Measurements from ENCODE around the gene SEMA5A.

SEMA5A gene

DNA sequence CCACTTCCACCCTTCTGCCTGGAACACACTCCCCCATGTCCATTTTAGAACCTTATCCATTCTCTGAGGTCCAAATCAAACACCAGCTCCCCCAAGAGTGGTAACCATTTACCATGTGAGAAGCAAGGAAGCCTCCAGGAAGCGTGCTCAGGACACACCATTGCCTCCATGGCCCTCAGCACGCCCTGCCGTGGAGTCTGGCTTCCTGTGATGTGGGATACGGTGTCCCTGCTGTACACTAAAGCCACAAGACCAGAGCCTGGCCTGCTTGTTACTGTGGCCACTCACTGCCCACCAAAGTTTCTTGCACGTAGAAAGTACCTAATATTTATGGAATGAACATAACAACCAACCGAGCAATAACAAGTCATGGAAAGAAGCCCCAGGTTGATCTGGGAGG lies 151.7 kb downstream of the SEMA5A start:
- FAIRE-seq (no peak), DNase-seq (ENCODE audit: insufficient read length, low spot score) (no peak)
- TF ChIP-seq, protein P1, sequence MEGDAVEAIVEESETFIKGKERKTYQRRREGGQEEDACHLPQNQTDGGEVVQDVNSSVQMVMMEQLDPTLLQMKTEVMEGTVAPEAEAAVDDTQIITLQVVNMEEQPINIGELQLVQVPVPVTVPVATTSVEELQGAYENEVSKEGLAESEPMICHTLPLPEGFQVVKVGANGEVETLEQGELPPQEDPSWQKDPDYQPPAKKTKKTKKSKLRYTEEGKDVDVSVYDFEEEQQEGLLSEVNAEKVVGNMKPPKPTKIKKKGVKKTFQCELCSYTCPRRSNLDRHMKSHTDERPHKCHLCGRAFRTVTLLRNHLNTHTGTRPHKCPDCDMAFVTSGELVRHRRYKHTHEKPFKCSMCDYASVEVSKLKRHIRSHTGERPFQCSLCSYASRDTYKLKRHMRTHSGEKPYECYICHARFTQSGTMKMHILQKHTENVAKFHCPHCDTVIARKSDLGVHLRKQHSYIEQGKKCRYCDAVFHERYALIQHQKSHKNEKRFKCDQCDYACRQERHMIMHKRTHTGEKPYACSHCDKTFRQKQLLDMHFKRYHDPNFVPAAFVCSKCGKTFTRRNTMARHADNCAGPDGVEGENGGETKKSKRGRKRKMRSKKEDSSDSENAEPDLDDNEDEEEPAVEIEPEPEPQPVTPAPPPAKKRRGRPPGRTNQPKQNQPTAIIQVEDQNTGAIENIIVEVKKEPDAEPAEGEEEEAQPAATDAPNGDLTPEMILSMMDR (IDR thresholded peaks at IDR 0.05; ENCODE audit: insufficient read depth, missing control alignments): no peak

DNA sequence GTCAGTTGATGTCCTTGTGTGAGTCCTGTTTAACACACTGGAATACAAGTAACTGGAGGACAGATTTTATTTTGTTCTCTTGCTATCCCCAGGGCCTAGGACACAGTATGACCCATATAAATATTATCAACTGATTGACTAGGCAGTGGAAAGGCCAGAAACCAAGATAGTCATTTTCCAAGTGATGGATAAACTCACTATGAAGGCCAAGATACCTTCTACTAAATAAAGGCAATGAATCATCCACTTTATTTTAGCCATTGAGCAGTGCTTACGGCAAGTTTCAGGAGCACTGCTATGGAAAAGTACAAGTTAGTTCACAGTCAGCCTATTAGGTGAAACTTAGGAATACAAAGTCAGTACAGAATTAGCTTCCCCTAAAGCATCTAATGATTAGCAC lies 153.2 kb downstream of the SEMA5A start:
- FAIRE-seq: no peak
- no peak for DNase-seq (ENCODE audit: insufficient read length, low spot score)
- TF ChIP-seq, protein P1 (IDR thresholded peaks at IDR 0.05; ENCODE audit: insufficient read depth, missing control alignments): no peak

DNA sequence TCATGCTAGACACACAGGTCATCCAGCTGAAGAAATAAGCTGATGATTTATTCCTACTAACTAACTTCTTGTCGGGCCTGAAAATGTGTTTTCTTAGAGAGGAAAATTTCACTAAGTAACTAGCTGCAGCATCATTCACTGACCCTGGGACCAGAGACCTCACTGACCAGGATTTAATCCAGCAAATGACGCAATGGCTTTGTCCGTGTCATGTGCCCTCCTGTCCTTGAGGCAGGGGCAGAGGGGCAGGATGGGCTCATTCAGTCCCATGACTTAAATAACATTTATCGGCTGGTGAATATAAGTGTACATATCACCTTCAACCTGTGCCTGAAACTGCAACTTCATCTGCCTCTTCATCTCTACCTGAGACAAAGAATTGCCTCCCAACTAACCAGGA lies 154.8 kb downstream of the SEMA5A start:
- DNase-seq (ENCODE audit: insufficient read length, low spot score) (no peak), FAIRE-seq (no peak)
- TF ChIP-seq, protein P1 (IDR thresholded peaks at IDR 0.05; ENCODE audit: insufficient read depth, missing control alignments): no peak

DNA sequence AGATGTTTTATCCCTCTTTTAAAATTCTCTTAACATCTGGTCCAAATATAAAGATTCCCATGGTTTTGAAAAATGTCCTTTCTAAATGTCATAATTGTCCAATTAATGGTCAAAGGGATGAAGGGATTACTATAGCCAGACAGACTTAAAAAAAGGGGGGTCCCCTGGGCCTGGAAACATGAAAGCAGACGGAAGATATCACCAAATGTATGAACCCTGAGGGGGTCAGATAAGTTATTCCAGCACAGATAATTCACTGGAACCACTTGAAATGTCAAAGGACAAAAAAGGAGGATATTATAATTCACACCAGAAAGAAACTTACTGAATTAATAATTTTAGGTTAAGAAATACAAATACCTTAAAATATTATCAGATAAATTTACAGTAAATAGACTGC lies 155.8 kb downstream of the SEMA5A start:
- TF ChIP-seq, protein P1 (IDR thresholded peaks at IDR 0.05; ENCODE audit: insufficient read depth, missing control alignments): no peak
- no peak for DNase-seq (ENCODE audit: insufficient read length, low spot score)
- no peak for FAIRE-seq

DNA sequence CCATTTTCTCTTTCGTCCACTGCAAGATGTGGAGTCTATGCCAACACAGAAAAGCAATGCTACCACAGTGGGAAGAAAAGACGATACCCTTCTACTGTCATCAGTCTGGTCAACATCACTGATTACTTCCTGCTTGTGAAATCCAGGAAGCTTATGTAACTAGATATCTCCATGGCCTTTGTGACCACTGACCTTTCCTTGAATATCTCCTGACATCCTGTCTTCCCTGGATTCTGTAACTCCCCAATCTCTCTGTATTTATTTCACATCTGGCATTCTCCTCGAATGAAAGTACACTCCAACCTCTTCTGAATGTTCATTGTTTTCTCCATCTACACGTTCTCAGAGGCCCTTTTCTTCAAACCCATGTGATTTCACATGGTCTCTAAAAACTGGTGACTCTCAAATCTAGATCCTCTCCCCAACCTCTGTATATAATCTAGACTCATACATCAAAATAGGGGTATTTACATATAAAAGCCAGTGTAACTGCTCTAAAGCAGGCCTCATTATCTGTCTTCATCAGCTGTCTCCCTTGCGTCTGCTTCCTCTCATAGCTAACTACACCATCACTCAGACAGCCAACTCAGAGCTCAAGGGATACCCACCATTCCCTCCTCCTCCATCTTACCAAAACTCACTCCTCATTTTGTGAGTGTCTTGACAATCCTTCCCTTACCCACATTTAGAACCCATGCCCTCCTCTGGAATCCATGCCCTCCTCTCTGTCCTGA lies 156.8 kb downstream of the SEMA5A start:
- TF ChIP-seq, protein P1 (IDR thresholded peaks at IDR 0.05; ENCODE audit: insufficient read depth, missing control alignments): no peak
- FAIRE-seq (no peak), DNase-seq (ENCODE audit: insufficient read length, low spot score) (no peak)

DNA sequence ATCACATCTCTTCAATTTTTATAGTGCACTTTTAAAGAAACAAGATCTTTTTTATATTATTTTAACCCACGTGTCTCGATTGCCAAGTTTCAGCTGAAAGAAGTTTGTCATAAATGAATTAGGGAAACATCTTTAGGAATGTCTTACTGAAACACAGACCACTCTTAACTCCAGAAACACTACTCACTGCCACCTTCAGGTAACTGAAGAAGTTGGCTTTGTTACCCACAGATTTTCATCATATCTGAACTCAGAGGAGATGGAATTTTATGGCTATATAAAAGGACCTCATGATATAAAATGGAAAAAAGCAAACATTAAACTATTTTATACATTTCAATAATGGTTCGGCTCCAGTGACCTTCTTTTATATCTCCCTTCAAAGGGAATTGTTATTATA lies 158.0 kb downstream of the SEMA5A start:
- no peak for FAIRE-seq

DNA sequence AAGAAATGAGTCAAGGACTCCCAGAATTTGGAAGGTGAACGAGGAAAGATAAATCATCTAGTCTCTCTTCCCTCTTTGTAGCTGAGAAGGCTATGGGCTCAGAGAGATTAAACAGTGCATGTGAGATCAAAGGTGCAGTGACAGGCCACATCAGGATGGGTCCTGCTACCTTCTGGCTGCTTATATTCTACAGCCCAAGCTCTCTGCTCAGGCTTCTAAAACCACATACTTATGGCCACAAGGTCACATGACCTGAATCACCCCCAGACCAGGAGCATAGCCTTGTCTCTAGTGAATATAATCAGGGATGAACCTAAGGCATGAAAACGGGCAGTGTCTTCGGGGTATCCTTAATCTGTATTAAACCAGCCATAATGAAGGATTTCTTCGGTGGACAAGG lies 158.9 kb downstream of the SEMA5A start:
- DNase-seq (ENCODE audit: insufficient read length, low spot score): no peak
- TF ChIP-seq, protein P1 (IDR thresholded peaks at IDR 0.05; ENCODE audit: insufficient read depth, missing control alignments): no peak
- no peak for FAIRE-seq

More for the DNA sequence above, 158.0 kb downstream of the SEMA5A start:
- TF ChIP-seq, protein P1 (IDR thresholded peaks at IDR 0.05; ENCODE audit: insufficient read depth, missing control alignments): no peak
- no peak for DNase-seq (ENCODE audit: insufficient read length, low spot score)

Data from D721Med (cell line).